Endothelial cell of umbilical vein (primary cell): ENCODE data around the gene CTRB2. TPM values are rescaled to one million over a fixed set of nuclear protein-coding genes. Genes with fewer than 3 reads are reported as not detected.

Experiments
- BruUV-seq: library from RNA; stranded (reverse); fragments of 400-500 nt; replicated peaks from 2 replicates; lab custom pipeline; 2021; lab: Mats Ljungman, UMichigan
- CTCF ChIA-PET: fragments of 300-600, 350-600 bp; sonication (Branson Sonifier 250); formaldehyde crosslinking; loops from one replicate; lab custom pipeline; 2021; ENCODE audit warnings: antibody characterized with exemption, inconsistent platforms; lab: Charles Lee
- POLR2A ChIA-PET: fragments of 300-600, 350-600 bp; sonication (Branson Sonifier 250); formaldehyde crosslinking; loops from one replicate; lab custom pipeline; 2021; ENCODE audit warnings: antibody characterized with exemption, inconsistent platforms; lab: Charles Lee
- DNase-seq: peaks from one replicate; pipeline ENCODE4 v3.0.0-alpha.2; 2011; ENCODE audit warnings: low read depth, low spot score
- FAIRE-seq: peaks from 2 replicates; lab custom pipeline; 2011; peaks lifted over from hg19 to GRCh38; lab: Jason Lieb, UNC
- H2AFZ ChIP-seq: 2 replicates; pipeline ENCODE4 v1.6.0; 2012; ENCODE audit warnings: low read depth, low read length, control low read depth, inconsistent platforms
- H3K27ac ChIP-seq: 2 replicates; pipeline ENCODE4 v1.5.1; 2011; ENCODE audit warnings: low read depth, mild to moderate bottlenecking, control low read depth, low read length, moderate library complexity; ENCODE audit not compliant: insufficient read depth
- H3K27me3 ChIP-seq, 2 experiments: 2 replicates each; pipeline versions ENCODE4 v1.6.0 to v1.6.1; 2011; ENCODE audit warnings: low read length in 2 of 2, mixed read lengths in 1 of 2; ENCODE audit not compliant: control insufficient read depth in 2 of 2, insufficient read depth in 2 of 2
- H3K36me3 ChIP-seq, 2 experiments: 2 replicates in 1 of 2; 3 replicates in 1 of 2; pipeline ENCODE4 v1.5.1; 2011; ENCODE audit warnings: low read length in 2 of 2, mild to moderate bottlenecking in 1 of 2, moderate library complexity in 1 of 2; ENCODE audit not compliant: control insufficient read depth in 2 of 2, insufficient read depth in 2 of 2; ENCODE audit errors: extremely low read depth in 1 of 2
- H3K4me1 ChIP-seq: 3 replicates; pipeline ENCODE4 v1.5.1; 2011; ENCODE audit warnings: mild to moderate bottlenecking, low read length; ENCODE audit not compliant: control insufficient read depth, insufficient read depth; ENCODE audit errors: extremely low read depth
- H3K4me2 ChIP-seq: 2 replicates; pipeline ENCODE4 v1.6.1; 2011; ENCODE audit warnings: low read length, control low read depth, mixed read lengths; ENCODE audit not compliant: insufficient read depth
- H3K4me3 ChIP-seq, 3 experiments: fragments of 200-600 bp in 1 of 3; sonication (generic), shearing (Covaris generic) in 1 of 3; replicated peaks in 1 of 3; 2 replicates each; pipeline ENCODE4 v1.5.1; 2011 to 2016; ENCODE audit warnings: control low read depth in 3 of 3, low read length in 3 of 3, mild to moderate bottlenecking in 2 of 3, inconsistent platforms in 1 of 3, low read depth in 1 of 3, moderate library complexity in 1 of 3; ENCODE audit not compliant: insufficient read depth in 1 of 3
- H3K79me2 ChIP-seq: 2 replicates; pipeline ENCODE4 v1.6.0; 2012; ENCODE audit warnings: low read length, inconsistent platforms; ENCODE audit not compliant: control insufficient read depth, insufficient read depth
- H3K9ac ChIP-seq: replicated peaks from 2 replicates; pipeline ENCODE3; 2011; ENCODE audit warnings: low read length, control low read depth; ENCODE audit not compliant: insufficient read depth; ENCODE audit errors: extremely low read depth
- H3K9me1 ChIP-seq: replicated peaks from 3 replicates; pipeline ENCODE4 v1.6.0; 2011; ENCODE audit warnings: mild to moderate bottlenecking, low read length; ENCODE audit not compliant: control insufficient read depth, insufficient read depth; ENCODE audit errors: extremely low read depth
- H3K9me3 ChIP-seq: replicated peaks from 2 replicates; pipeline ENCODE4 v1.5.1; 2012; ENCODE audit warnings: low read length, inconsistent platforms; ENCODE audit not compliant: control insufficient read depth, insufficient read depth
- H4K20me1 ChIP-seq: replicated peaks from 2 replicates; pipeline ENCODE3; 2011; ENCODE audit warnings: mild to moderate bottlenecking, low read length; ENCODE audit not compliant: control insufficient read depth, insufficient read depth; ENCODE audit errors: extremely low read depth
- CTCF ChIP-seq, 2 donors: IDR thresholded peaks; 1 replicate in 1 of 2; 2 replicates in 1 of 2; pipeline ENCODE4 v1.5.1; 2011; ENCODE audit warnings: low read length in 2 of 2, mild to moderate bottlenecking in 2 of 2, moderate library complexity in 2 of 2, control low read depth in 1 of 2, inconsistent platforms in 1 of 2, low read depth in 1 of 2; ENCODE audit not compliant: insufficient read depth in 1 of 2; ENCODE audit errors: extremely low read depth in 1 of 2
- EZH2 ChIP-seq: IDR thresholded peaks from 2 replicates; pipeline ENCODE4 v1.6.1; 2012; ENCODE audit warnings: borderline replicate concordance, low read depth, mild to moderate bottlenecking, moderate library complexity, low read length, inconsistent platforms; ENCODE audit not compliant: severe bottlenecking
- FOS ChIP-seq: IDR thresholded peaks from 2 replicates; pipeline ENCODE4 v1.6.1; 2011; ENCODE audit warnings: mild to moderate bottlenecking, low read length, moderate library complexity, borderline replicate concordance; ENCODE audit not compliant: insufficient read depth
- GATA2 ChIP-seq: IDR thresholded peaks from 2 replicates; pipeline ENCODE4 v1.7.0; 2011; ENCODE audit warnings: low read depth, mild to moderate bottlenecking, moderate library complexity, mixed read lengths, low read length; ENCODE audit not compliant: insufficient read length, insufficient read depth
- JUN ChIP-seq: IDR thresholded peaks from 2 replicates; pipeline ENCODE4 v1.6.1; 2011; ENCODE audit warnings: borderline replicate concordance, low read depth; ENCODE audit not compliant: insufficient read length, insufficient read depth
- MAX ChIP-seq: IDR thresholded peaks from 2 replicates; pipeline ENCODE4 v1.6.1; 2011; ENCODE audit not compliant: insufficient read depth, insufficient read length
- MYC ChIP-seq: IDR thresholded peaks from one replicate; pipeline ENCODE4 v1.6.1; 2011; ENCODE audit warnings: mild to moderate bottlenecking, low read depth, low read length
- POLR2A ChIP-seq: IDR thresholded peaks from 2 replicates; pipeline ENCODE4 v1.6.1; 2012; ENCODE audit warnings: low read depth, mild to moderate bottlenecking, control low read depth, low read length
- POLR2AphosphoS5 ChIP-seq: IDR thresholded peaks from 2 replicates; pipeline ENCODE4 v1.6.1; 2012; ENCODE audit warnings: low read depth, mild to moderate bottlenecking, control low read depth, low read length, moderate library complexity; ENCODE audit not compliant: insufficient read depth
- dilution Hi-C: fragments of 300-500 bp; cut with MboI; formaldehyde crosslinking; loops from one replicate; pipeline ENCODE4 v1.15.0; 2019; ENCODE audit warnings: low sequenced_read_pairs; ENCODE audit not compliant: extremely low pct_ligation_motif_present
- intact Hi-C: fragments of 100-400 bp; cut with micrococcal nuclease; formaldehyde crosslinking; loops from one replicate; pipeline ENCODE4 v1.10.0; 2022
- polyA plus RNA-seq, 4 experiments: library from polyadenylated mRNA; depleted of rRNA in 3 of 4; stranded (reverse) in 3 of 4; unstranded in 1 of 4; fragments of >200 nt; gene quantifications; 2 replicates each; pipeline versions ENCODE4 v1.2.1 to v1.2.3, GENCODE V29; 2011 to 2012; ENCODE audit warnings: missing spikeins in 1 of 4
- total RNA-seq: library from RNA; stranded (reverse); gene quantifications from 2 replicates; pipeline ENCODE4 v1.2.3, GENCODE V29; 2021

CTRB2 gene
- total and polyA plus RNA-seq, 2 donors (not counting 3 experiments of a cell fraction or from before 2014, with no cell fraction given), result not detected

- no peaks in the 10 kb centered on the region for H3K4me1 ChIP-seq
- BruUV-seq, result no TSS peak
- H3K27ac ChIP-seq, result no peak overlapping the region
- dilution Hi-C loops, result no loop called here
- no peak overlapping the region for H3K4me2 ChIP-seq
- no peaks in the 10 kb centered on the region for H3K27me3 ChIP-seq
- intact Hi-C loops, result no loop called here
- peaks cover 36% of the 10 kb centered on the region for H3K79me2 ChIP-seq
- H2AFZ ChIP-seq, result no peak overlapping the region
- H3K9ac ChIP-seq, result no peak overlapping the region
- peaks cover 2% of the 10 kb centered on the region for H4K20me1 ChIP-seq
- peaks cover 40 to 63% of the 10 kb centered on the region in 2 experiments for H3K36me3 ChIP-seq
- ChIA-PET CTCF (interaction anchor here (6.5 kb wide), 1 partner anchor 151 kb away, joined by 120 read pairs; no protein-coding TSS in a partner anchor), POLR2A (no interaction called here)
- H3K9me1 ChIP-seq, result no peaks in the 10 kb centered on the region
- no peak for FAIRE-seq
- no peak overlapping the region for H3K4me3 ChIP-seq
- DNase-seq, result no peak
- TF ChIP-seq FOS, result no peak
- no peak for TF ChIP-seq POLR2AphosphoS5
- no peak for TF ChIP-seq CTCF (IDR thresholded peaks at IDR 0.05; ENCODE audit: extremely low read depth in 1 of 2, insufficient read depth in 1 of 2, low read depth in 1 of 2, low read length in 2 of 2)
- no peak for TF ChIP-seq GATA2
- TF ChIP-seq EZH2, result no peak
- TF ChIP-seq MAX, result no peak
- TF ChIP-seq JUN, result no peak
- TF ChIP-seq POLR2A, result no peak
- TF ChIP-seq MYC, result no peak
- no peaks in the 10 kb centered on the region for H3K9me3 ChIP-seq
Measured at GRCh38 chr16:75231570-75231969, 24.6 kb upstream of the CTRB2 start.
